Measurements from ENCODE around the gene ZDBF2.

- no peak for TF ChIP-seq CTCF (IDR thresholded peaks at IDR 0.05; ENCODE audit: low read depth, low read length)
- TF ChIP-seq MAX (IDR thresholded peaks at IDR 0.05; ENCODE audit: low read depth, low read length): no peak
- no peak for TF ChIP-seq POLR2A (IDR thresholded peaks at IDR 0.05; ENCODE audit: extremely low read depth, insufficient read length)
- no peak for TF ChIP-seq MYC (IDR thresholded peaks at IDR 0.05; ENCODE audit: low read depth, low read length)
Observed at GRCh38 chr2:206305523-206306245, 31.2 kb downstream of the ZDBF2 start.
